Left ventricle myocardium inferior (tissue), 1 donor: ENCODE measurements around the gene SMARCAL1. TPM values are rescaled to one million over a fixed set of nuclear protein-coding genes. Genes with fewer than 3 reads are reported as not detected.

Experiments used
- DNase-seq: peaks from one replicate; pipeline ENCODE4 v3.0.0-alpha.2; 2020
- H3K27ac ChIP-seq: fragments of 200-600 bp; replicated peaks from 2 replicates; pipeline ENCODE4 v1.8.0; 2021
- H3K27me3 ChIP-seq: fragments of 200-600 bp; 2 replicates; pipeline ENCODE4 v1.8.0; 2021; ENCODE audit warnings: low read depth
- H3K36me3 ChIP-seq: fragments of 200-600 bp; 2 replicates; pipeline ENCODE4 v1.8.0; 2021
- H3K4me1 ChIP-seq: fragments of 200-600 bp; 2 replicates; pipeline ENCODE4 v1.8.0; 2021
- H3K4me3 ChIP-seq: fragments of 200-600 bp; 2 replicates; pipeline ENCODE4 v1.8.0; 2021; ENCODE audit warnings: mild to moderate bottlenecking, moderate library complexity
- H3K9me3 ChIP-seq: fragments of 200-600 bp; replicated peaks from 2 replicates; pipeline ENCODE4 v1.8.0; 2021
- CTCF ChIP-seq: fragments of 200-600 bp; IDR thresholded peaks from 2 replicates; pipeline ENCODE4 v1.8.0; 2021; ENCODE audit warnings: antibody characterized with exemption, mild to moderate bottlenecking, borderline replicate concordance
- intact Hi-C: fragments of 100-400 bp; cut with micrococcal nuclease; formaldehyde crosslinking; loops from one replicate; pipeline ENCODE4 v1.11.0; 2022
- total RNA-seq: library from RNA; stranded (reverse); fragmentation: NEBNext Ultra II Directional; extraction: Animal tissue kit (Norgen Biotek cat#: 25700); gene quantifications from one replicate; pipeline ENCODE4 v1.2.1, GENCODE V29; 2021
- donor health status: DM: no; HTN: yes; CAD: no; lungs with severe emphysema.

Gene SMARCAL1
- total RNA-seq, 1 donor from 2014 or later: 7.5 TPM

- intact Hi-C loops: no loop called here
- Histone ChIP-seq H3K27ac (no peak overlapping the region), H3K9me3 (no peaks in the 10 kb centered on the region), H3K36me3 (peaks cover 55% of the 10 kb centered on the region), H3K4me1 (peaks cover 34% of the 10 kb centered on the region), H3K27me3 (no peaks in the 10 kb centered on the region), H3K4me3 (no peak overlapping the region)
- peak; percentile 40 for DNase-seq
- TF ChIP-seq CTCF: no peak
Observed at GRCh38 chr2:216416571-216417307, 4.5 kb downstream of the SMARCAL1 start.

GRCh38 chr2:216418981-216419380 is 6.7 kb downstream of the SMARCAL1 start:
- no peak for DNase-seq
- no peaks in the 10 kb centered on the region for H3K27me3 ChIP-seq
- peaks cover 77% of the 10 kb centered on the region for H3K36me3 ChIP-seq
- no peaks in the 10 kb centered on the region for H3K9me3 ChIP-seq
- intact Hi-C loops: no loop called here
- H3K4me1 ChIP-seq: peaks cover 18% of the 10 kb centered on the region
- no peak for TF ChIP-seq CTCF
- no peak overlapping the region for H3K4me3 ChIP-seq
- H3K27ac ChIP-seq: no peak overlapping the region

- Histone ChIP-seq H3K4me1 (peaks cover 15% of the 10 kb centered on the region), H3K27ac (no peak overlapping the region), H3K9me3 (peaks cover 6% of the 10 kb centered on the region), H3K36me3 (peaks cover 82% of the 10 kb centered on the region), H3K27me3 (no peaks in the 10 kb centered on the region), H3K4me3 (no peak overlapping the region)
- TF ChIP-seq CTCF: no peak
- no peak for DNase-seq
- intact Hi-C loops: no loop called here
Observed at GRCh38 chr2:216420367-216421101, 8.2 kb downstream of the SMARCAL1 start.

GRCh38 chr2:216423071-216423470 is 10.8 kb downstream of the SMARCAL1 start:
- intact Hi-C loops: no loop called here
- TF ChIP-seq CTCF: no peak

GRCh38 chr2:216424274-216424673 is 12.0 kb downstream of the SMARCAL1 start:
- Histone ChIP-seq H3K9me3 (peaks cover 8% of the 10 kb centered on the region), H3K4me3 (no peak overlapping the region), H3K27me3 (no peaks in the 10 kb centered on the region), H3K4me1 (peaks cover 14% of the 10 kb centered on the region), H3K36me3 (peaks cover 83% of the 10 kb centered on the region), H3K27ac (no peak overlapping the region)
- DNase-seq: no peak
- TF ChIP-seq CTCF: no peak
- intact Hi-C loops: no loop called here

More at GRCh38 chr2:216423071-216423470, 10.8 kb downstream of the SMARCAL1 start:
- Histone ChIP-seq H3K4me3 (no peak overlapping the region), H3K27me3 (no peaks in the 10 kb centered on the region), H3K27ac (no peak overlapping the region), H3K9me3 (peaks cover 8% of the 10 kb centered on the region), H3K36me3 (peaks cover 77% of the 10 kb centered on the region), H3K4me1 (peaks cover 14% of the 10 kb centered on the region)
- no peak for DNase-seq
